ENCODE measurements around the gene PRMT7.

The PRMT7 gene

GRCh38 chr16:68360547-68360946 is 49.7 kb downstream of the PRMT7 start:
- no peak for TF ChIP-seq CTCF (IDR thresholded peaks at IDR 0.05; ENCODE audit: low read depth, low read length, missing control alignments)
- in situ Hi-C loops (cut with HindIII; ENCODE audit: low sequenced_read_pairs): no loop called here
- no peak for DNase-seq (ENCODE audit: low read depth)
- no peak overlapping the region for H3K4me3 ChIP-seq (ENCODE audit: low read depth, low read length)

- in situ Hi-C loops (cut with HindIII; ENCODE audit: low sequenced_read_pairs): no loop called here
- DNase-seq (ENCODE audit: low read depth): no peak
- TF ChIP-seq CTCF (IDR thresholded peaks at IDR 0.05; ENCODE audit: low read depth, low read length, missing control alignments): no peak
- no peak overlapping the region for H3K4me3 ChIP-seq (ENCODE audit: low read depth, low read length)
Measured at GRCh38 chr16:68360956-68361355, 50.1 kb downstream of the PRMT7 start.

GRCh38 chr16:68361485-68361884 is 50.7 kb downstream of the PRMT7 start:
- in situ Hi-C loops (cut with HindIII; ENCODE audit: low sequenced_read_pairs): no loop called here
- no peak overlapping the region for H3K4me3 ChIP-seq (ENCODE audit: low read depth, low read length)
- DNase-seq (ENCODE audit: low read depth): no peak
- TF ChIP-seq CTCF (IDR thresholded peaks at IDR 0.05; ENCODE audit: low read depth, low read length, missing control alignments): no peak

- H3K4me3 ChIP-seq (ENCODE audit: low read depth, low read length): no peak overlapping the region
- no peak for DNase-seq (ENCODE audit: low read depth)
- TF ChIP-seq CTCF (IDR thresholded peaks at IDR 0.05; ENCODE audit: low read depth, low read length, missing control alignments): no peak
- in situ Hi-C loops (cut with HindIII; ENCODE audit: low sequenced_read_pairs): no loop called here
Measured at GRCh38 chr16:68362262-68362913, 51.6 kb downstream of the PRMT7 start.

GRCh38 chr16:68362947-68363657 is 52.3 kb downstream of the PRMT7 start:
- no peak for DNase-seq (ENCODE audit: low read depth)

More at GRCh38 chr16:68362947-68363657, 52.3 kb downstream of the PRMT7 start:
- no peak for TF ChIP-seq CTCF (IDR thresholded peaks at IDR 0.05; ENCODE audit: low read depth, low read length, missing control alignments)
- no peak overlapping the region for H3K4me3 ChIP-seq (ENCODE audit: low read depth, low read length)
- in situ Hi-C loops (cut with HindIII; ENCODE audit: low sequenced_read_pairs): no loop called here
